HG03558 (cell line): ENCODE measurements around the gene ARHGEF11.

Experiments used
- ATAC-seq: cut with Tn5 transposase; IDR thresholded peaks from one replicate; pipeline ENCODE4 v1.9.1; 2021; ENCODE audit warnings: moderate number of reproducible peaks; ENCODE audit not compliant: unreplicated experiment; ENCODE audit errors: extremely low read depth

The ARHGEF11 gene

GRCh38 chr1:157005965-157006364 is 39.6 kb downstream of the ARHGEF11 start:
- no peak for ATAC-seq

GRCh38 chr1:157004806-157005205 is 40.7 kb downstream of the ARHGEF11 start:
- no peak for ATAC-seq

- no peak for ATAC-seq
These were observed 41.2 kb downstream of the ARHGEF11 start for GRCh38 chr1:157004327-157004726.

- ATAC-seq, result no peak
These were observed 44.2 kb downstream of the ARHGEF11 start for GRCh38 chr1:157001304-157001703.

- no peak for ATAC-seq
These were observed 44.9 kb downstream of the ARHGEF11 start for GRCh38 chr1:157000686-157001085.

- no peak for ATAC-seq
These were observed 45.8 kb downstream of the ARHGEF11 start for GRCh38 chr1:156999596-157000320.

- ATAC-seq, result no peak
These were observed 46.6 kb downstream of the ARHGEF11 start for GRCh38 chr1:156998840-156999500.

- no peak for ATAC-seq
These were observed 47.2 kb downstream of the ARHGEF11 start for GRCh38 chr1:156998301-156998700.

- ATAC-seq, result no peak
These were observed 50.1 kb downstream of the ARHGEF11 start for GRCh38 chr1:156995412-156995811.

- ATAC-seq, result no peak
These were observed 51.3 kb downstream of the ARHGEF11 start for GRCh38 chr1:156994277-156994676.

- no peak for ATAC-seq
These were observed 52.0 kb downstream of the ARHGEF11 start for GRCh38 chr1:156993426-156994147.

GRCh38 chr1:156992215-156992614 is 53.3 kb downstream of the ARHGEF11 start:
- ATAC-seq, result no peak

GRCh38 chr1:156987715-156988114 is 57.8 kb downstream of the ARHGEF11 start:
- ATAC-seq, result no peak

GRCh38 chr1:156980551-156980950 is 65.0 kb downstream of the ARHGEF11 start:
- ATAC-seq, result no peak

GRCh38 chr1:156975084-156975483 is 70.5 kb downstream of the ARHGEF11 start:
- no peak for ATAC-seq

GRCh38 chr1:156973417-156973816 is 72.1 kb downstream of the ARHGEF11 start:
- ATAC-seq, result no peak

- ATAC-seq, result no peak
These were observed 75.5 kb downstream of the ARHGEF11 start for GRCh38 chr1:156970017-156970416.

- ATAC-seq, result no peak
These were observed 76.0 kb downstream of the ARHGEF11 start for GRCh38 chr1:156969496-156969895.

GRCh38 chr1:156964441-156964840 is 81.1 kb downstream of the ARHGEF11 start:
- ATAC-seq, result no peak

- no peak for ATAC-seq
These were observed 81.9 kb downstream of the ARHGEF11 start for GRCh38 chr1:156963621-156964020.

- ATAC-seq, result no peak
These were observed 83.8 kb downstream of the ARHGEF11 start for GRCh38 chr1:156961709-156962108.
